HepG2 (cell line): ENCODE results near the gene INHA. TPM values are rescaled to one million over a fixed set of nuclear protein-coding genes. Genes with fewer than 3 reads are reported as not detected.

Experiments used
- ATAC-seq: fragments of 200-7000 bp; cut with Tn5 transposase; 3 replicates; pipeline ENCODE4 v1.9.1; 2020; ENCODE audit warnings: mild to moderate bottlenecking, moderate library complexity
- BruUV-seq: library from RNA; stranded (reverse); fragments of 400-500 nt; replicated peaks from 2 replicates; lab custom pipeline; 2021; lab: Mats Ljungman, UMichigan
- CTCF ChIA-PET: fragments of 300-600 bp; formaldehyde crosslinking; extraction: SDS; loops from one replicate; lab custom pipeline; 2021; ENCODE audit warnings: low total read pairs, inconsistent platforms, low intra/inter-chr PET ratio; lab: Yijun Ruan, JAX
- POLR2A ChIA-PET: fragments of 350-600 bp; sonication (Branson Sonifier 250); formaldehyde crosslinking; loops from one replicate; lab custom pipeline; 2020; ENCODE audit warnings: antibody characterized with exemption, inconsistent platforms; lab: Yijun Ruan, JAX
- DNase-seq: peaks from one replicate; pipeline ENCODE4 v3.0.0-alpha.2; 2015; ENCODE audit warnings: low spot score
- FAIRE-seq: peaks from 3 replicates; lab custom pipeline; 2011; peaks lifted over from hg19 to GRCh38; lab: Jason Lieb, UNC
- H2AFZ ChIP-seq: one replicate; pipeline ENCODE4 v1.6.1; 2011; ENCODE audit warnings: low read length, inconsistent platforms
- H3K27ac ChIP-seq: fragments of 300-600 bp; 3 replicates; pipeline ENCODE4 v1.8.0; 2011; ENCODE audit warnings: mixed run types, mild to moderate bottlenecking, mixed read lengths, low read length, inconsistent platforms; ENCODE audit not compliant: insufficient read depth; ENCODE audit errors: extremely low read length
- H3K27me3 ChIP-seq, 2 experiments: fragments of 200-600 bp in 1 of 2; 2 replicates in 1 of 2; 3 replicates in 1 of 2; pipeline versions ENCODE4 v1.6.0 to v1.8.0; 2011; ENCODE audit warnings: low read length in 2 of 2, mild to moderate bottlenecking in 2 of 2, moderate library complexity in 2 of 2, inconsistent platforms in 1 of 2; ENCODE audit not compliant: insufficient read depth in 2 of 2, control insufficient read depth in 1 of 2
- H3K36me3 ChIP-seq, 2 experiments: fragments of 200-600 bp in 1 of 2; replicated peaks in 1 of 2; 2 replicates in 1 of 2; 3 replicates in 1 of 2; pipeline versions ENCODE4 v1.5.1 to v1.8.0; 2011; ENCODE audit warnings: low read length in 2 of 2, inconsistent platforms in 1 of 2; ENCODE audit not compliant: insufficient read depth in 2 of 2, control insufficient read depth in 1 of 2
- H3K4me1 ChIP-seq: 2 replicates; pipeline ENCODE4 v1.5.1; 2012; ENCODE audit warnings: low read length, inconsistent platforms; ENCODE audit not compliant: insufficient read depth
- H3K4me2 ChIP-seq: 2 replicates; pipeline ENCODE4 v1.6.0; 2011; ENCODE audit warnings: low read depth, low read length, inconsistent platforms
- H3K4me3 ChIP-seq, 3 experiments: fragments of 200-600 bp in 1 of 3; sonication (generic), shearing (Covaris generic) in 1 of 3; replicated peaks in 1 of 3; 2 replicates each; pipeline ENCODE4 v1.5.1; 2011 to 2016; ENCODE audit warnings: low read length in 3 of 3, inconsistent platforms in 2 of 3, low read depth in 2 of 3, mild to moderate bottlenecking in 2 of 3, control low read depth in 1 of 3, mixed read lengths in 1 of 3; ENCODE audit not compliant: insufficient read depth in 1 of 3
- H3K79me2 ChIP-seq: one replicate; pipeline ENCODE4 v1.6.1; 2011; ENCODE audit warnings: low read length, inconsistent platforms; ENCODE audit not compliant: insufficient read depth
- H3K9ac ChIP-seq: 2 replicates; pipeline ENCODE4 v1.6.0; 2011; ENCODE audit warnings: mild to moderate bottlenecking, low read depth, low read length, inconsistent platforms; ENCODE audit not compliant: insufficient read depth
- H3K9me3 ChIP-seq: 2 replicates; pipeline ENCODE4 v1.5.1; 2012; ENCODE audit warnings: mild to moderate bottlenecking, low read length
- H4K20me1 ChIP-seq: 2 replicates; pipeline ENCODE4 v1.6.0; 2011; ENCODE audit warnings: inconsistent platforms, mild to moderate bottlenecking, low read length, moderate library complexity; ENCODE audit not compliant: insufficient read depth
- ERF ChIP-seq: IDR thresholded peaks from 2 replicates; pipeline ENCODE4 v1.6.1; 2018; ENCODE audit warnings: missing biosample characterization, missing genetic modification reagents
- MTF2 ChIP-seq: sonication (generic); formaldehyde crosslinking; IDR thresholded peaks from 2 replicates; pipeline ENCODE4 v1.5.0; 2020; ENCODE audit warnings: missing genetic modification reagents, borderline replicate concordance
- PLRG1 ChIP-seq: fragments of 450-650 bp; conservative IDR thresholded peaks from 2 replicates; pipeline ENCODE4 v1.6.1; 2016
- ZBTB21 ChIP-seq: sonication (generic); formaldehyde crosslinking; IDR thresholded peaks from 2 replicates; pipeline ENCODE4 v1.4.0; 2020; ENCODE audit warnings: missing genetic modification reagents
- ZNF343 ChIP-seq: sonication (generic); formaldehyde crosslinking; IDR thresholded peaks from 2 replicates; pipeline ENCODE4 v1.4.0; 2020; ENCODE audit warnings: mild to moderate bottlenecking, missing genetic modification reagents
- ZNF737 ChIP-seq: sonication (generic); formaldehyde crosslinking; IDR thresholded peaks from 2 replicates; pipeline ENCODE4 v1.5.0; 2020; ENCODE audit warnings: missing genetic modification reagents, mild to moderate bottlenecking, borderline replicate concordance
- ZNF777 ChIP-seq: sonication (generic); formaldehyde crosslinking; IDR thresholded peaks from 2 replicates; pipeline ENCODE4 v1.4.0; 2020; ENCODE audit warnings: missing genetic modification reagents
- WGBS: methylation state at CpG from one replicate; pipeline ENCODE4 v1.1.6; 2017; ENCODE audit warnings: low lambda C conversion rate; 5-methylcytosine and 5-hydroxymethylcytosine counted together
- in situ Hi-C: cut with HindIII; loops from 2 replicates; pipeline ENCODE4 v1.10.0; 2017; ENCODE audit warnings: low pct_unique_long_range_greater_than_20kb; ENCODE audit not compliant: extremely low pct_ligation_motif_present
- intact Hi-C: fragments of 100-400 bp; cut with micrococcal nuclease; formaldehyde crosslinking; loops from one replicate; pipeline ENCODE4 v1.10.0; 2022; ENCODE audit not compliant: unreplicated experiment
- polyA plus RNA-seq, 8 experiments: library from polyadenylated mRNA; depleted of rRNA in 3 of 8; stranded (reverse) in 7 of 8; unstranded in 1 of 8; fragments of >200 nt; fragmentation: Illumina TruSeq in 4 of 8; extraction: Trizol in 4 of 8; gene quantifications; 2 replicates each; pipeline versions ENCODE4 v1.2.1 to v1.2.3, GENCODE V29; 2011 to 2016; ENCODE audit warnings: low read depth in 4 of 8, missing spikeins in 1 of 8, mixed read lengths in 1 of 8; ENCODE audit not compliant: insufficient read depth in 1 of 8
- total RNA-seq, 5 experiments: library from RNA; depleted of rRNA; stranded (reverse); fragments of >200 nt; fragmentation: Illumina TruSeq; extraction: Trizol; gene quantifications; 2 replicates each; pipeline ENCODE4 v1.2.3, GENCODE V29; 2016; ENCODE audit warnings: low read depth in 1 of 5
- TF ChIP-seq, protein P1 (sequence below): sonication (generic); formaldehyde crosslinking; IDR thresholded peaks from 2 replicates; pipeline ENCODE4 v1.5.1; 2020; ENCODE audit warnings: mild to moderate bottlenecking, missing genetic modification reagents, borderline replicate concordance

The INHA gene
- total and polyA plus RNA-seq, 2 of the 13 experiments (the other 11 are each of a cell fraction or from before 2014, with no cell fraction given), result 4.1 to 15.2 TPM

GRCh38 chr2:219525533-219526232 lies 46.4 kb upstream of the INHA start (continued):
- TF ChIP-seq, protein P1, sequence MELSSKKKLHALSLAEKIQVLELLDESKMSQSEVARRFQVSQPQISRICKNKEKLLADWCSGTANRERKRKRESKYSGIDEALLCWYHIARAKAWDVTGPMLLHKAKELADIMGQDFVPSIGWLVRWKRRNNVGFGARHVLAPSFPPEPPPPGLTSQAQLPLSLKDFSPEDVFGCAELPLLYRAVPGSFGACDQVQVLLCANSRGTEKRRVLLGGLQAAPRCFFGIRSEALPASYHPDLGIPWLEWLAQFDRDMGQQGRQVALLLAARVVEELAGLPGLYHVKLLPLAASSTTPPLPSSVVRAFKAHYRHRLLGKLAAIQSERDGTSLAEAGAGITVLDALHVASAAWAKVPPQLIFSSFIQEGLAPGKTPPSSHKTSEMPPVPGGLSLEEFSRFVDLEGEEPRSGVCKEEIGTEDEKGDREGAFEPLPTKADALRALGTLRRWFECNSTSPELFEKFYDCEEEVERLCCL (CRISPR knock-in tag), result no peak
- TF ChIP-seq ERF (no peak), PLRG1 (no peak), ZNF343 (CRISPR knock-in tag) (no peak), ZNF777 (no peak), ZNF737 (CRISPR knock-in tag) (no peak)

GRCh38 chr2:219526320-219527075 lies 45.6 kb upstream of the INHA start:
- Histone ChIP-seq H4K20me1 (no peaks in the 10 kb centered on the region), H3K79me2 (no peaks in the 10 kb centered on the region), H3K9ac (no peak overlapping the region), H3K36me3 (no peaks in the 10 kb centered on the region), H3K4me2 (no peak overlapping the region), H3K4me3 (no peak overlapping the region), H3K27me3 (peaks cover 24 to 93% of the 10 kb centered on the region in 2 experiments), H3K4me1 (peaks cover 25% of the 10 kb centered on the region), H3K9me3 (no peaks in the 10 kb centered on the region), H2AFZ (no peak overlapping the region), H3K27ac (no peak overlapping the region)
- no TSS peak for BruUV-seq
- intact Hi-C loops (no loop called here), in situ Hi-C loops (loop anchor here (10.0 kb wide), 1 partner anchor 52 kb away; no protein-coding TSS in a partner anchor)
- 6% methylated on average over 10 of the region's 11 CpGs for WGBS
- DNase-seq (no peak), FAIRE-seq (no peak), ATAC-seq (no peak)
- ChIA-PET CTCF (no interaction called here), POLR2A (interaction anchor here (0.7 to 1.5 kb wide), 3 partner anchors 16 to 139 kb away, joined by 3 to 5 read pairs (median 3); partner anchors contain the start of gene DNPEP)
- TF ChIP-seq MTF2 (CRISPR knock-in tag) (0 out of 2 replicates have a peak, but pooled peaks have one; percentile 34), ZBTB21 (CRISPR knock-in tag) (no peak)
